CD4-positive, alpha-beta T cell (primary cell): Measurements from ENCODE around the gene SEC31B. TPM values are rescaled to one million over a fixed set of nuclear protein-coding genes. Genes with fewer than 3 reads are reported as not detected.
A peak's percentile ranks its signal among the peaks of the same experiment; 100 is the strongest.

ENCODE experiments used
- ATAC-seq: fragments of 200-7000 bp; cut with Tn5 transposase; one replicate; pipeline ENCODE4 v1.10.0; 2022; ENCODE audit warnings: mild to moderate bottlenecking; ENCODE audit not compliant: poor library complexity
- CTCF ChIA-PET: fragments of 350-600 bp; sonication (Branson Sonifier 250); formaldehyde crosslinking; loops from one replicate; lab custom pipeline; 2021; ENCODE audit warnings: antibody characterized with exemption, inconsistent platforms; lab: Charles Lee
- POLR2A ChIA-PET: fragments of 350-600 bp; sonication (Branson Sonifier 250); formaldehyde crosslinking; loops from one replicate; lab custom pipeline; 2021; ENCODE audit warnings: antibody characterized with exemption, inconsistent platforms; lab: Charles Lee
- DNase-seq, 14 experiments: peaks; one replicate each; pipeline ENCODE4 v3.0.0-alpha.2; 2013 to 2020; ENCODE audit warnings: mixed read lengths in 2 of 14
- H3K27ac ChIP-seq, 2 donors: one replicate each; pipeline versions ENCODE4 v1.5.1 to v1.7.0; 2013; ENCODE audit warnings: low read length in 2 of 2, low read depth in 1 of 2, mild to moderate bottlenecking in 1 of 2
- H3K27me3 ChIP-seq, 2 experiments: 1 replicate in 1 of 2; 2 replicates in 1 of 2; pipeline versions ENCODE4 v1.6.1 to v1.7.0; 2013; ENCODE audit warnings: low read length in 2 of 2, control low read depth in 1 of 2, mild to moderate bottlenecking in 1 of 2, moderate library complexity in 1 of 2; ENCODE audit not compliant: insufficient read depth in 2 of 2, control insufficient read depth in 1 of 2
- H3K36me3 ChIP-seq: one replicate; pipeline ENCODE4 v1.6.1; 2013; ENCODE audit warnings: low read length, control low read depth; ENCODE audit not compliant: insufficient read depth
- H3K4me1 ChIP-seq: one replicate; pipeline ENCODE4 v1.6.1; 2013; ENCODE audit warnings: low read length, control low read depth; ENCODE audit not compliant: insufficient read depth
- H3K4me3 ChIP-seq: one replicate; pipeline ENCODE4 v1.5.1; 2013; ENCODE audit warnings: mild to moderate bottlenecking, low read length, moderate library complexity
- H3K9me3 ChIP-seq, 2 experiments: 1 replicate in 1 of 2; 2 replicates in 1 of 2; pipeline versions ENCODE4 v1.6.1 to v1.7.0; 2013; ENCODE audit warnings: low read length in 2 of 2, mild to moderate bottlenecking in 2 of 2, control low read depth in 1 of 2, moderate library complexity in 1 of 2; ENCODE audit not compliant: control insufficient read depth in 1 of 2, insufficient read depth in 1 of 2
- H3K27ac Mint-ChIP-seq: one replicate; pipeline ENCODE4 v1.8.0; 2020; ENCODE audit warnings: mixed read lengths
- H3K27me3 Mint-ChIP-seq: one replicate; pipeline ENCODE4 v1.8.0; 2021; ENCODE audit warnings: mixed read lengths
- H3K36me3 Mint-ChIP-seq: one replicate; pipeline ENCODE4 v1.8.0; 2021; ENCODE audit warnings: low read depth, mixed read lengths
- H3K4me1 Mint-ChIP-seq: one replicate; pipeline ENCODE4 v1.8.0; 2021; ENCODE audit warnings: low read depth, mixed read lengths
- H3K4me3 Mint-ChIP-seq: one replicate; pipeline ENCODE4 v1.8.0; 2020; ENCODE audit warnings: mild to moderate bottlenecking, mixed read lengths
- H3K9me3 Mint-ChIP-seq: one replicate; pipeline ENCODE4 v1.8.0; 2020; ENCODE audit warnings: mixed read lengths
- intact Hi-C, 2 experiments: fragments of 100-400 bp; cut with DNase I in 1 of 2; cut with micrococcal nuclease in 1 of 2; formaldehyde crosslinking; loops; one replicate each; pipeline versions ENCODE4 v1.15.1 to v1.9.0; 2023 to 2025; cut with DNase I, micrococcal nuclease
- total RNA-seq, 174 experiments: library from RNA in 2 of 174; stranded (reverse) in 2 of 174; gene quantifications; one replicate each; pipeline ENCODE4 v1.2.3 and lab custom pipeline; 2021 to 2026
- TF ChIP-seq, protein P1 (sequence below): fragments of 200-600 bp; IDR thresholded peaks from one replicate; pipeline ENCODE4 v1.8.0; 2022; ENCODE audit warnings: antibody characterized with exemption, mild to moderate bottlenecking

Gene SEC31B
- total RNA-seq, 2 experiments from 2014 or later: 49.2 to 52.1 TPM

DNA sequence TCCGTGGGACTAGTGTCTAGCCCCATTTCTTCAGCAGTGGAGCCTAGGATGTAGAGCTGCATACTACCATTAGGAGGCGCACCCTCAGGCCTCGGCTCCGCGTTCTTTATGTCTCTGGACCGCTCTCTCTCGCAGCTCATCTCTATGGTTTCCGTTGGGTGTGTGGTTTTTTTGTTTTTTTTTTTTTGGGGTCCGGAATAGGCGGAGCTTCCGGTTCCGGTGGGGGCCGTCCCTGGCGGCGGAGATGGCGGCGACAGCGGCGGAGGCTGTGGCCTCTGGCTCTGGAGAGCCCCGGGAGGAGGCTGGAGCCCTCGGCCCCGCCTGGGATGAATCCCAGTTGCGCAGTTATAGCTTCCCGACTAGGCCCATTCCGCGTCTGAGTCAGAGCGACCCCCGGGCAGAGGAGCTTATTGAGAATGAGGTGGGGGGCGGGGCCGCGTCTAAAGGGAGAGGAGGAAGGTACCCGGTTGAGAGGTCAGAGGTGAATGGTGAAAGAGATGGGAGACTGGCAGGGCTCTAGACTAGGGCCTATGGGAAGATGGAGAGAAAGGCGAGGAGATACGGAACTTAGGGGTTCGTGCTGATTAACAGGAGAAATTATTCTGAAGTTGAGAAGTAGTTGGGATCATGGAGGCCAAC is 16.2 kb upstream of the SEC31B start, which contains the start of gene HIF1AN:
HIF1AN (plus strand) TSS at position 229 of the 639 bp plus-strand sequence; CDS start at position 245, 16 bp downstream.
- POLR2A ChIA-PET: interaction anchor here (0.6 to 2.1 kb wide), 13 partner anchors 9 to 804 kb away, joined by 3 to 25 read pairs (median 5); partner anchors contain the start of genes COX15 and CUTC
- peak within 1 kb of the TSS; percentile 27 for H3K27ac Mint-ChIP-seq
- peaks cover 20% of the 10 kb centered on the region for H3K4me1 ChIP-seq
- H3K27ac ChIP-seq: peak within 1 kb of the TSS; percentile 59 to 67
- CTCF ChIA-PET: interaction anchor here (0.6 to 2.8 kb wide), 21 partner anchors 8 to 507 kb away, joined by 3 to 19 read pairs (median 5); partner anchors contain the start of genes PDZD7, SFXN3 and SLF2
- H3K4me3 ChIP-seq: peak within 1 kb of the TSS; percentile 77
- H3K4me3 Mint-ChIP-seq: peak within 1 kb of the TSS; percentile 31
- DNase-seq (peak; percentile 75 to 97 (median 85)), ATAC-seq (peak; percentile 99)
- H3K9me3 ChIP-seq: no peaks in the 10 kb centered on the region
- H3K27me3 ChIP-seq: no peaks in the 10 kb centered on the region
- H3K4me1 Mint-ChIP-seq: peaks cover 9% of the 10 kb centered on the region
- H3K9me3 Mint-ChIP-seq: no peaks in the 10 kb centered on the region
- peaks cover 28% of the 10 kb centered on the region for H3K36me3 Mint-ChIP-seq
- peaks cover 31% of the 10 kb centered on the region for H3K36me3 ChIP-seq
- intact Hi-C loops: loop anchor here (2.0 to 10.0 kb wide), 5 partner anchors 25 to 1051 kb away; partner anchors contain the start of genes BTRC (in 1 of the 2), CHUK (in 1 of the 2), DPCD (in 1 of the 2) and MRPL43 (in 1 of the 2)
- no peaks in the 10 kb centered on the region for H3K27me3 Mint-ChIP-seq
- TF ChIP-seq, protein P1, sequence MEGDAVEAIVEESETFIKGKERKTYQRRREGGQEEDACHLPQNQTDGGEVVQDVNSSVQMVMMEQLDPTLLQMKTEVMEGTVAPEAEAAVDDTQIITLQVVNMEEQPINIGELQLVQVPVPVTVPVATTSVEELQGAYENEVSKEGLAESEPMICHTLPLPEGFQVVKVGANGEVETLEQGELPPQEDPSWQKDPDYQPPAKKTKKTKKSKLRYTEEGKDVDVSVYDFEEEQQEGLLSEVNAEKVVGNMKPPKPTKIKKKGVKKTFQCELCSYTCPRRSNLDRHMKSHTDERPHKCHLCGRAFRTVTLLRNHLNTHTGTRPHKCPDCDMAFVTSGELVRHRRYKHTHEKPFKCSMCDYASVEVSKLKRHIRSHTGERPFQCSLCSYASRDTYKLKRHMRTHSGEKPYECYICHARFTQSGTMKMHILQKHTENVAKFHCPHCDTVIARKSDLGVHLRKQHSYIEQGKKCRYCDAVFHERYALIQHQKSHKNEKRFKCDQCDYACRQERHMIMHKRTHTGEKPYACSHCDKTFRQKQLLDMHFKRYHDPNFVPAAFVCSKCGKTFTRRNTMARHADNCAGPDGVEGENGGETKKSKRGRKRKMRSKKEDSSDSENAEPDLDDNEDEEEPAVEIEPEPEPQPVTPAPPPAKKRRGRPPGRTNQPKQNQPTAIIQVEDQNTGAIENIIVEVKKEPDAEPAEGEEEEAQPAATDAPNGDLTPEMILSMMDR: peak; percentile 88

DNA sequence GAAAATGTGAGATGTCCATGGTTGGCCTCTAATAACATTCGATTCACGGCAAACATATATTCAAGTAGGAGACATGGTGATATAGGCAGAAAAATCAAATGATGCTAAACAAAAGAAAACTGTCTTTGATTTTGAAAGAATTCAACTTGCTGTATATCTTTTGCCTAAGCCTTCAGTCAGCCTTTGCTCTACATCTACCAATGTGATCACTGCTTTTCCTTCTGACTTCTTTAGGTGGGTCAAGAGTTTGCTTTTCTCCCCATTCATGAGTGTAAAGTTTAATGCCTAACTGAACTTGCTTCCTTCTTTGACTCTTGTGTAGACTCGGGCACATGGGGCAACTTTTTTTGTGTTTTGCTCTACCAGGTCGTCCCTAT is 15.7 kb upstream of the SEC31B start:
- ChIA-PET CTCF (interaction anchor here (0.6 to 2.8 kb wide), 18 partner anchors 8 to 507 kb away, joined by 3 to 19 read pairs (median 6); partner anchors contain the start of genes PDZD7, SFXN3 and SLF2), POLR2A (interaction anchor here (0.9 to 2.1 kb wide), 12 partner anchors 9 to 803 kb away, joined by 3 to 25 read pairs (median 6); partner anchors contain the start of genes COX15 and CUTC)
- no peak overlapping the region for H3K4me3 Mint-ChIP-seq
- ATAC-seq: peak; percentile 8
- H3K4me3 ChIP-seq: peak overlapping the region; percentile 77
- TF ChIP-seq, protein P1: no peak
- H3K36me3 Mint-ChIP-seq: peaks cover 23% of the 10 kb centered on the region
- H3K27ac ChIP-seq: peak overlapping the region in 1 of 2 donors; percentile 67
- peaks cover 26% of the 10 kb centered on the region for H3K36me3 ChIP-seq
- intact Hi-C loops: loop anchor here (2.0 to 10.0 kb wide), 5 partner anchors 25 to 1052 kb away; partner anchors contain the start of genes BTRC (in 1 of the 2), CHUK (in 1 of the 2), DPCD (in 1 of the 2) and MRPL43 (in 1 of the 2)
- no peaks in the 10 kb centered on the region for H3K9me3 Mint-ChIP-seq
- no peak overlapping the region for H3K27ac Mint-ChIP-seq
- DNase-seq: no peak
- no peaks in the 10 kb centered on the region for H3K9me3 ChIP-seq
- H3K27me3 Mint-ChIP-seq: no peaks in the 10 kb centered on the region
- H3K27me3 ChIP-seq: no peaks in the 10 kb centered on the region
- H3K4me1 ChIP-seq: peaks cover 20% of the 10 kb centered on the region
- peaks cover 8% of the 10 kb centered on the region for H3K4me1 Mint-ChIP-seq

DNA sequence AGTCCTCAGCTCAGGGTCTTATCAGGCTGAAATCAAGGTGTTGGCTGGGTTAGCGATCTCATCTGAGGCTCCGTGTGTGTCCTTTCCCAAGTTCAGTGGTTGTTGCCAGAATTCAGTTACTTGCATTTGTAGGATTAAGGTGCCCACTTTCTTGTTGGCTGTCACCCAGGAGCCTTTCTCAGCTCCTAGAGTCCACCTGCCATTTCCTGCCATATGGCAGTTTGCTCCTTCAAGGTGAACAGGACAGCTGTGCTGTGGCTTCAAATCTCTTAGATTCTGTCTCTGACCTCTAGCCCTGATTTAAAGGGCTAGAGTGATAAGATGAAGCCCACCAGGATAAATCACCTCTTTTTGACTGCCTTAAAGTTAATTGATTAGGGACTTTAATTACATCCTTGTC is 15.1 kb upstream of the SEC31B start:
- ChIA-PET CTCF (interaction anchor here (1.5 to 2.9 kb wide), 4 partner anchors 16 to 53 kb away, joined by 8 to 15 read pairs (median 12); no protein-coding TSS in a partner anchor), POLR2A (interaction anchor here (1.9 to 2.1 kb wide), 2 partner anchors 8 to 23 kb away, joined by 12 to 25 read pairs; no protein-coding TSS in a partner anchor)
- intact Hi-C loops: loop anchor here (2.0 to 10.0 kb wide), 6 partner anchors 24 to 1053 kb away; partner anchors contain the start of genes BTRC (in 1 of the 2), CHUK (in 1 of the 2), COX15 (in 1 of the 2) and CUTC (in 1 of the 2)
- Mint-ChIP-seq H3K27me3 (no peaks in the 10 kb centered on the region), H3K36me3 (peaks cover 25% of the 10 kb centered on the region), H3K4me3 (peak overlapping the region; percentile 31), H3K9me3 (no peaks in the 10 kb centered on the region), H3K4me1 (peaks cover 14% of the 10 kb centered on the region), H3K27ac (no peak overlapping the region)
- Histone ChIP-seq H3K27me3 (no peaks in the 10 kb centered on the region), H3K36me3 (peaks cover 22% of the 10 kb centered on the region), H3K9me3 (no peaks in the 10 kb centered on the region), H3K27ac (no peak overlapping the region), H3K4me1 (peaks cover 25% of the 10 kb centered on the region), H3K4me3 (no peak overlapping the region)
- ATAC-seq (no peak), DNase-seq (no peak)
- TF ChIP-seq, protein P1: no peak
